ENCODE data around the gene CAPN2.
A peak's percentile ranks its signal among the peaks of the same experiment; 100 is the strongest.
"Not testable (repeated sequence)": the region's sequence is repeated elsewhere in the genome, so short reads cannot be mapped to it uniquely, and the experiment has no call there.

The CAPN2 gene

GRCh38 chr1:223739366-223740037 is 27.2 kb downstream of the CAPN2 start:
- no peak for DNase-seq (ENCODE audit: low read depth)

- not testable (repeated sequence) for DNase-seq (ENCODE audit: low read depth)
These were observed 27.8 kb downstream of the CAPN2 start for GRCh38 chr1:223740038-223740736.

- no peak for DNase-seq (ENCODE audit: low read depth)
These were observed 29.5 kb downstream of the CAPN2 start for GRCh38 chr1:223741861-223742260.

DNA sequence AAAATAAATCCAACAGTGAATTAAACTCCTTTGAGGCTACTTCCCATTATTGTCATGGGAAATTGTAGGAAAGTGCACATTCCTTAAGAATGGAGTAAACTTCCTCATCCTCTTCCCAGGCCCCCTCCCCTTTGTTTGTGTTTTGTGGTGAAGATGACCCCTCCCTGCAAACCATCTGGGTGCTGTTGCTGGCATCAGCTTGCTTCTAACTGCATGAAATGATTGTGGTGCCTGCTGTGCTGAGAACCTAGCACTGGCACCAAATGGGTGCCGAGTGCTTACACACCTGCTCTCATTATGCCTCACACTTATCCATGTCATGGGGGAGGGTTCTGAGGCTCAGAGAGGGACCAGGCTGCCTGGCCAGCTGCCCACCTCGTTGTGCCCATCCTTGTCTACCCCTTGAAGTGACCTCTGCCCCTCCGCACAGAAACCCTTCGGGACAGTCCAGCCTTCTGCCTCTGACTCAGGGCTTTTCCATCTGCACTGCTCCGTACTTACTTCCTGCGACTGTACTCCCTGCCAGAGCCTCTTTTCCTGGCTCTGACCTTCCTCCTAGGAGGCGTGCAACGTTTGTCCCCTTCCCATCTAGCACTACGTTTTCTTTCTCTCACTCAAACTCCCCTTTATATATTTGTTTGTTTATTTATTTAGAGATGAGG is 30.6 kb downstream of the CAPN2 start:
- DNase-seq (ENCODE audit: low read depth), result no peak

GRCh38 chr1:223745731-223746130 is 33.4 kb downstream of the CAPN2 start:
- DNase-seq (ENCODE audit: low read depth), result no peak

DNA sequence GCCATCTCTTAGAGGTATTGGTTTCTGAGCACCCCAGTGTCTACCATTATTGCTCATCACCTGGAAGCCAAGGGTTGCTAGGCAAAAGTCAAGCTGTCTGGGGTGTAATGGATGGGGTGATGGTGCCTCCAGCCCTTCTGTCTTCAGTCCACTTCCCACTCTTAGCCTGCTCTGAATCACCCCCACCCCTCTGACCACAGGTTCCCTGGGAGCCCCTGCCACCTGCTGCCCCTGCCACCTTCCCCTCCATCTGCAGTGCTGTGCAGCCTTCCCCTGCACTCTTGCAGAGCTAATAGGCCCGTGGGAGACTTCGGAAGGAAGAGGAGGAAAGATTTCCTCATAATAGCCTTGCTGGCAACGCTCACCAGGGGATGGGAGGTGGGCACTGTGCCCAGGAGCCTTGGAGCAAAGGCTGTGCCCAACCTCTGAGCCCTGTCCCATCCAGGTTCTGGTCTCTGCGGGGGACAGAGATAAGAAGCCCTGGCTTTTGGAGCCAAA is 35.5 kb downstream of the CAPN2 start:
- DNase-seq (ENCODE audit: low read depth), result no peak

DNA sequence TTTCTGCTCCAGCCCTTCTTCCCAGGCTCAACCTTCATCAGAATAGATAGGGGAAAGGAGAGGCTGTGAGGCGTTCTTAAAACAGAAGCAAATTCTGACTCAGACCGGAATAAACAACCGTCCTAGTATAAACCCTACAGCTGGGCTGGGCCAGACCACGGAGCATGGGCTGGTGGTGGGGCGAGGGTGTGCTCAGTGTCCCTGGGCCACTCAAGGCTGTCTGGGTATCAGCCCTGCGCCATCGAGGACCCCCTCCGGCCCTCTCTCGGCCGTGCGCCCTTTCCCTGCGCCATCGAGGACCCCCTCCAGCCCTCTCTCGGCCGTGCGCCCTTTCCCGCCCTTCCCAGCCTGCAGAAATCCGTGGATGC is 36.0 kb downstream of the CAPN2 start:
- DNase-seq (ENCODE audit: low read depth), result no peak

GRCh38 chr1:223748773-223749733 is 36.7 kb downstream of the CAPN2 start:
- DNase-seq (ENCODE audit: low read depth), result peak; percentile 14

DNA sequence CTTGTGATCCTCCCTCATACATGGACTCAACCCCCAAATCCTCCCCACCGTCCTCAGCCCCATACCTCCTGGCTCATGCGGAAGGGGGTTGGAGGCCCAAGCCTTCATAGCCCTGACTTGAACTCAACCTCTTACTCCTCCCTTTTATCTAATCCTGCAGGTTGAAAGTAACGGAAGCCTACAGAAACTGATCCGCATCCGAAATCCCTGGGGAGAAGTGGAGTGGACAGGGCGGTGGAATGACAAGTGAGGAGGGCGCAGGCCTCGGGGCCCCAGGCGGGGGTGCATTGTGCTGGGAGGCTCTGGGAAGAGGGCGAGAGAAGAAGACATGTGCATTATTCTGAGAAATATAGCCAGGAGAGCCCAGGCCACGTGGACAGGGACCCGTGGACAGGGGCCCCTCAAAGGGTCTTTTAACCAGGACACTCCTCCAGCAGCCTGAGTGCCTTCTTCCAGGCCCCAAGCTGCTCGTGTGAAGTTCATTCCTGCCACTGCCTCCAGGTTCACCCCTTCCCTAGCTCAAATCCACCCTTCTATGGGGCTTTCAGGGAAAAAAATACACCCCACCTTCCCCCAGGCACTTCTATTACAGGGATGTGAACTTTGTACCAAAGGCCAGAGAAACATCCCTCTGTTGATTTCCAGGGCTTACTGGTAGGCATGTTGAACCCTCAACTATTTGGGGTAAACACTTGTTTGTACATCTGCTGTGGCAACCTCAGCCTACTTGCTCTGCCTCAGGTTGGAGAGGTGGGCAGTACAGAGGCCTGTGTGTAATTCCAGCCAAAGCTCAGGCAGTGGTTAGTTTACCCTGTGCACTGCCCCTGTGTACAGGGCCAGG is 38.6 kb downstream of the CAPN2 start:
- no peak for DNase-seq (ENCODE audit: low read depth)

GRCh38 chr1:223751696-223752095 is 39.4 kb downstream of the CAPN2 start:
- no peak for DNase-seq (ENCODE audit: low read depth)

- DNase-seq (ENCODE audit: low read depth), result no peak
These were observed 40.6 kb downstream of the CAPN2 start for GRCh38 chr1:223752721-223753515.

- no peak for DNase-seq (ENCODE audit: low read depth)
These were observed 42.5 kb downstream of the CAPN2 start for GRCh38 chr1:223754681-223755431.

GRCh38 chr1:223755432-223755792 is 43.1 kb downstream of the CAPN2 start:
- no peak for DNase-seq (ENCODE audit: low read depth)

GRCh38 chr1:223755992-223756775 is 43.8 kb downstream of the CAPN2 start:
- DNase-seq (ENCODE audit: low read depth), result no peak

GRCh38 chr1:223756806-223757700 is 44.7 kb downstream of the CAPN2 start:
- no peak for DNase-seq (ENCODE audit: low read depth)

DNA sequence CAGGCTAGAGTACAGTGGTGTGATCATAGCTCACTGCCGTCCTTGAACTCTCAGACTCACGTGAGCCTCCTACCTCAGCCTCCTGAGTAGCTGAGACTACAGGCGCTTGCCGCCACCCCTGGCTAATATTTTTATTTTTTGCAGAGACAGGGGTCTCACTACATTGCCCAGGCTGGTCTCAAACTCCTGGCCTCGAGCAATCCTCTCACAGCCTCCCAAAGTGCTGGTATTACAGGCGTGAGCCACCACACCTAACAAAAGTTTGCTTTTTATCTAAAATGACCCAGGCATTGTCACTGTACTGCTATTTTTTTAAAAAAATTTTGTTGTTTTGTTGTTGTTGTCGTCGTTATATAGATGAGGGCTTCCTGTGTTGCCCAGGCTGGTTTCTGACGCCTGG is 46.4 kb downstream of the CAPN2 start:
- DNase-seq (ENCODE audit: low read depth), result no peak

GRCh38 chr1:223759273-223759672 is 46.9 kb downstream of the CAPN2 start:
- no peak for DNase-seq (ENCODE audit: low read depth)

DNA sequence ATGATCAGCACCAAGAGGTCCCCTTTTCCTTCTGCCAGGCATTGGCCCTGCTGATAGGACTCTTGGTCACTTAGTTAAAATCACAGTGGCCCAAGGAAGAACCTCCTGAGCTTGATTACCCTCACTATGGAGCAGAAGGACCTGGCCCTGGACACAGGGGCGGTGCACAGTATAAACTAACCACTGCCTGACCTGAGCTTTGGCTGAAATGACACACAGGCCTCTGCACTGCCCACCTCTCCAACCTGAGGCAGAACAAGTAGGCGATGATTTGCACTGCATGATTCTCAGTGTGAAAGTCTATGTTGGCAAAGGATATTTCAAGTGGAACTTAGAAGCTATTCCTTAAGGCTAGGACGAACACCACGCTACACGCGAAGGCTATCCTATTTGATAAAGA is 48.5 kb downstream of the CAPN2 start:
- no peak for DNase-seq (ENCODE audit: low read depth)
